GM19463 (cell line): Measurements from ENCODE around the gene POLD1.
A peak's percentile ranks its signal among the peaks of the same experiment; 100 is the strongest.
"Not testable (repeated sequence)": the region's sequence is repeated elsewhere in the genome, so short reads cannot be mapped to it uniquely, and the experiment has no call there.

ENCODE experiments used
- ATAC-seq: cut with Tn5 transposase; IDR thresholded peaks from one replicate; pipeline ENCODE4 v1.9.1; 2021; ENCODE audit warnings: mild to moderate bottlenecking, moderate library complexity; ENCODE audit not compliant: unreplicated experiment

The POLD1 gene

DNA sequence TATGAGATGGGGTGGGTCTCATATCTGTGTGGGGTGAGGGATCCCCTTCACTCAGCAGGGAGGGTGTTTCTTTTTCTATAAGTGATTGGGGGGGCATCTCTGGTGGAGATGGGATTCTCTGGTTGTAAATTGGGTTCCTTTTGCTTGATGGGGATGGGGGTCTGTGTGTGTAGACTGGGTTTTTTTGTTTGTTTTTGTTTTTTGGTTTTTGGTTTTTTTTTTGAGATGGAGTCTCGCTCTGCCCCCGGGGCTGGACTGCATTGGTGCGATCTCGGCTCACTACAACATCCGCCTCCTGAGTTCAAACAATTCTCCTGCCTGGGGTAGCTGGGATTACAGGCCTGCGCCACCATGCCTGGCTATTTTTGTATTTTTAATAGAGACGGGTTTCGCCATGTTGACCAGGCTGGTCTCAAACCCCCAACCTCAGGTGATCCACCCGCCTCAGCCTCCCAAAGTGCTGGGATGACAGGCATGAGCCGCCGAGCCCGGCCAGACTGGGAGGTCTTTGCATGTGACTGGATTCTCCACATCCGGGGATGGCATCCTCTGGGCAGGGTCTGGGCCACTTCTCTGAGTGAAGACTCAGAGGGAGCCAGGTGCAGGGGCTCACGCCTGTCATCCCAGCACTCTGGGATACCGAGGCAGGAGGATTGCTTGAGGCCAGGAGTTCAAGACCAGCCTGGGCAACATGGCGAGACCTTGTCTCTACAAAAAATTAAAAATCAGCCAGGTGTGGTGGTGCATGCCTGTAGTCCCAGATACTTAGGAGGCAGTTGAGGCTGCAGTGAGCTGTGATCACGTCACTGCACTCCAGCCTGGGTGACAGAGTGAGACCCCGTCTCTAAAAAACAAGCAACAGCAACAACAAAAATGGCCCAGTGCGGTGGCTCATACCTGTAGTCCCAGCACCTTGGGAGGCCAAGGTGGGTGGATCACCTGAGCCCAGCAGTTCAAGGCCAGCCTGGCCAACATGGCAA, 49.3 kb downstream of the POLD1 start:
- ATAC-seq: no peak

DNA sequence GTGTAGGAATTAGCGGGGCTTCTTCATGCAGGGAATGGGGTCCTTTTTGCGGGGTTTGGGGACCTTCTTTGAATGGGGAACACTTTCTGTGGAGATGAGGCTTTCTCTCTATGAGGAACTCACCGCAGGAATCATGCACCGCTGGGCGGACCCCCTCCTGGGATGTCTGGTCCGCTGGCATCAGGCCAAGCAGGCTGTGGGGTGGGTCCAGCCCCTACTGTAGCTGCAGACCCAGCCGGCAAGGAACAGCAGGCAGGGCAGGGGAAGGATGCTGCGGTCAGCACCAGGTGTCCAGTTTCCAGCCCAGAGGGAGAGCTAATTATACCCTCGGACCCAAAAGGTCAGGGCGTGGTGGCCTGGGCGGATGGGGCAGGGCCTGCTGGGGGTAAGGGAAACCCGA, 50.4 kb downstream of the POLD1 start:
- no peak for ATAC-seq

DNA sequence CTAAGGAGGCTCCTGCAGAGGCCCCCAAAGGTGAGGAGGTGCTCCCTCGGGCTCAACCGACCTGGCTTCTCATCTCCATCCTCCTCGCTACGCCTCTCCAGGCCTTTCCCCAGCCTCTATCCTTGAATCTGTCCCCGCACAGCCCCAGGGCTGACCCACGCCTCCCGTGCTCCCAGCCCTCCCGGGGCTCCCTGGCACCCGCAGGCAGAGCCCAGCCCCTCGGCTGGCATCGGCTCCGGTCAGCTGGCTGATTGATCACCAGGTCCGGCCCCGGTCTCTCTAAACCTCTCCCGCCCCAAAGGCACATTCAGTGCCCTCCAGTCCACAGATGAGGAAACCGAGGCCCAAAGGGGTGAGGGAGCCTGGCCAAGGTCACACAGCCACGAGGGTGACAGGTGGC, 51.1 kb downstream of the POLD1 start:
- ATAC-seq: no peak

DNA sequence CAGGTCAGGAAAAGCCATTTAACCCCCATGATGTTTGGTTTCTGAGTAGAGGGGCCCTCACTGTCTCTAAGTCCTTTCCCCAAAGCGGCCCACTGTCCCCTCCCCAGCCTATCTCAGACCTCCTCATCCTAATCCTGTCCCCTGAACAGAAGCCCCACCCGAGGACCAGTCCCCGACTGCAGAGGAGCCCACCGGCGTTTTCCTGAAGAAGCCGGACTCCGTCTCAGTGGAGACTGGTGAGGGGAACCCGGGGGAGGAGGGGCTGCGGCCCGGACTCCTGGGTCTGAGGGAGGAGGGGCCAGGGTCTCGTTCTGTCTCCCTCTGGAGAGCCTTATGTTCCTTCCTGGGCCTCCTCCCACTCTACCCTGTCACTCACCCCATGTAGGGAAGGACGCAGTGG, 51.5 kb downstream of the POLD1 start:
- ATAC-seq: no peak

- no peak for ATAC-seq
Observed at GRCh38 chr19:50437862-50438449, 53.8 kb downstream of the POLD1 start.

DNA sequence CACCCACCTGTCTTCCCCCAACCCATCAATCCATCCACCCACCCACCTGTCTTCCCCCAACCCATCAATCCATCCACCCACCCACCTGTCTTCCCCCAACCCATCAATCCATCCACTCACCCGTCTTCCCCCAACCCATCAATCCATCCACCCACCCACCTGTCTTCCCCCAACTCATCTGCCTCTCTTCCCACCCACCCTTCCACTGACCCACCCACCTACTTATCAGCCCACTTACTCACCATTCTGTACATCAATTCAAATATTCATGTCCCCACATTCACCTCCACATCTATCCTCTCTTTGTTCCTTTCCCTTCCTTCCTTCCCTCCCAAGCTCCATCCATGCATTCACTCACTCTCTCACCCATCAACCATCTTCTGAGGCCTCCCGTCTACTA, 55.0 kb downstream of the POLD1 start:
- ATAC-seq: not testable (repeated sequence)

DNA sequence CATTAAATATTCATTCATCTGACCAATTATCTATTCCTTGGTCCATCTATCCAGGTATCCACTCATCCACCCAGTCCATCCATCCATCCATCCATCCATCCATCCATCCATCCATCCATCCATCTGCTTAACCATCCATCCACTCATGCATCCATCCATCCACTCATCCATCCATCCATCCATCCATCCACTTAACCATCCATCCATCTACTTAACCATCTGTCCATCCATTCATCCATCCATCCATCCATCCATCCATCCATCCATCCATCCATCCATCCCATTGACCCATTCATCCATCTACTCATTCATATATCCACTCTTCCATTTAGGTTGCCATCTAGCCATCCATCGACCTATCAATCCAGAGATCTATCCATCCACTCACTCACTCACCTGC, 59.9 kb downstream of the POLD1 start:
- no peak for ATAC-seq

GRCh38 chr19:50447053-50447452, 62.9 kb downstream of the POLD1 start:
- no peak for ATAC-seq

GRCh38 chr19:50447750-50448149, 63.6 kb downstream of the POLD1 start:
- ATAC-seq: no peak

GRCh38 chr19:50449236-50449899, 65.2 kb downstream of the POLD1 start:
- ATAC-seq: no peak

- no peak for ATAC-seq
Observed at GRCh38 chr19:50450369-50451222, 66.4 kb downstream of the POLD1 start.

- no peak for ATAC-seq
Observed at GRCh38 chr19:50451223-50451534, 67.0 kb downstream of the POLD1 start.

DNA sequence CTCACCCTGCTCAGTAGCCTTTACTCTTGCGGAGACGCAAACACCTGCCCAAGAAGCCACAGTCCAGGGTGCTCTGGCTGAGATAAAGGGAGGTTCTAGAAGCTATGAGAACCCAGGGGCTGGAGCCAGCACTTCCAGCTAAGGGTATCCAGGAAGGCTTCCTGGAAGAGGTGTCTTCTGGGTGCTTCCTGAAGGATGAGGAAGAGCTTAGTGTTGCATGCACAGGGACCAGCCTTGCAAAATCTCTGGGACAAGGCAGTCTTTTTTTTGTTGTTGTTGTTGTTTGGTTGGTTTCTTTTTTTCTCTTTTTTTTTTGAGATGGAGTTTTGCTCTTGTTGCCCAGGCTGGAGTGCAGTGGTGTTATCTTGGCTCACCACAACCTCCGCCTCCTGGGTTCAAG, 69.1 kb downstream of the POLD1 start:
- ATAC-seq: no peak

- no peak for ATAC-seq
Observed at GRCh38 chr19:50455992-50456391, 71.8 kb downstream of the POLD1 start.

GRCh38 chr19:50457300-50457699, 73.2 kb downstream of the POLD1 start:
- ATAC-seq: no peak

DNA sequence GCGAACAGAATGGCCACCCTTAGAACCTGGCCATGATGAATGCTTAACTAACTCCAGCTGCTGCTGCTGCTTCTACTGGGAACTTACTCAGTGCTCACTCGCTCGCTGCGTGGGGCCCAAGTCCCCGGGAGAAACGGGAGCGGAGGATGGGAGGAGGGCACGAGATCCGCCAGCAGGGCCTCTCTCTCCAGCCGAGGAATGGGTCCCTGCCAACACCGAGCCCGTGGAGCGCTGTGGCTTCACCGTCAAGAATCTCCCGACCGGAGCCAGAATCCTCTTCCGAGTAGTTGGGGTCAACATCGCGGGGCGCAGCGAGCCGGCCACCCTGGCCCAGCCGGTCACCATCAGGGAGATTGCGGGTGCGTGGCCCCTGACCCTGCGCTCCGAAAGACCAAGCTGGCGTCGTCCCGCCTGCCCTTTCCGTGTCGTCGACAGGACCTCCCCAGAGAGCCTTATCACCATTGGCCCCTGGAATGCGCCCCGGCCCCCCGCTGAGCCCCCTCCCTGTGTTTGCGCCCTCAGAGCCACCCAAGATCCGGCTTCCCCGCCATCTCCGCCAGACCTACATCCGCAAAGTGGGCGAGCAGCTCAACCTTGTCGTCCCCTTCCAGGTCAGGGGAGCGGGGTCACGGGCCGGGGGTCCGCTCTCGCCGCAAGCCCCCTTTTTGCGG, 74.4 kb downstream of the POLD1 start:
- ATAC-seq: no peak

- no peak for ATAC-seq
Observed at GRCh38 chr19:50459067-50459456, 74.9 kb downstream of the POLD1 start.

DNA sequence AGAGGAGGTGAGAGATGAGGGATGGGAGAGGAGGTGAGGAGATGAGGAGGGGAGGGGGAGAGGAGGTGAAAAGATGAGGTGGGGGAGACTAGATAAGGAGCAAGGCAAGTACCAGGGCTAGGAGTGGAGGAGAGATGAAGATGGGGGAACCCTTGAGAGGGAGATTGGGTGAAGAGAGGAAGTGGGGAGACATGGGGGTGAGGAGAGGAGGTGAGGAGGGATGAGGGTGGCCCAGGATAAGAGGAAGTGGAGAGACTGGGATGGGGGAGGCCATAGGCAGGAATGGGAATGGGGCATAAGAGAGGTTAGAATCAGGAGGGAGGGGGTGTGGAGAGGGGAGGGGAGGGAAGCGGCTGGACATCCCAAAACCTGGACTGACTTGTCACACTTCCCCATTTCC, 75.5 kb downstream of the POLD1 start:
- ATAC-seq: no peak

DNA sequence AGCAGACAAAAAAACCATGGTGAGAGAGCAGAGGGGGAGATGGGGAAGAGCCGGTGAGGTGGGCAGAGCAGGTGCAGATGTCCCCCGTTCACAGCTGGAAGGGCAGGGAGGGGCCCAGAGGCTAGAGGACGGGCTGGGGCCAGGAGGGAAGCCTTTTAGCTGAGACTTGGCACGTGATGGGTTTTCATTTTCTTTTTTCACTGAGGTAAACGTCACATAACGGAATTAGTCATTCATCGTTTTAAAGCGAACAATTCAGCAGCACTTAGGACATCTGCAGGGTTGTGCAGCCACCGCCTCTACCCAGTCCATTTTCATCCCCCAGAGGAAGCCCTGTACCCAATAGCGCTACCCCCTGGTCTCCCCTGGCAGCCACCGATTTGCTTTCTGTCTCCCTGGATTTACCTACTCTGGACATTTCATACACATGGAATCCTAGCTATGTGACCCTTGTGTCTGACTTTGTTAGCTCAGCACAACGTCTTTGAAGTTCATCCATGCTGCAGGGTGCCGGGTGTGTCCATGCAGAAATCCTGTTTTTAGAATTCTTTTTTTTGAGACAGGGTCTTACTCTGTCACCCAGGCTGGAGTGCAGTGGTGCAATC, 76.1 kb downstream of the POLD1 start:
- peak; percentile 66 for ATAC-seq
